GM12872 (cell line): ENCODE data around the gene PIGU.

Experiments used
- TF ChIP-seq, protein P1 (sequence below): IDR thresholded peaks from 3 replicates; pipeline ENCODE4 v1.5.1; 2011; ENCODE audit warnings: low read depth, mild to moderate bottlenecking, low read length, moderate library complexity; ENCODE audit not compliant: insufficient read depth

Gene PIGU

GRCh38 chr20:34680586-34681175 is 3.8 kb upstream of the PIGU start:
- TF ChIP-seq, protein P1, sequence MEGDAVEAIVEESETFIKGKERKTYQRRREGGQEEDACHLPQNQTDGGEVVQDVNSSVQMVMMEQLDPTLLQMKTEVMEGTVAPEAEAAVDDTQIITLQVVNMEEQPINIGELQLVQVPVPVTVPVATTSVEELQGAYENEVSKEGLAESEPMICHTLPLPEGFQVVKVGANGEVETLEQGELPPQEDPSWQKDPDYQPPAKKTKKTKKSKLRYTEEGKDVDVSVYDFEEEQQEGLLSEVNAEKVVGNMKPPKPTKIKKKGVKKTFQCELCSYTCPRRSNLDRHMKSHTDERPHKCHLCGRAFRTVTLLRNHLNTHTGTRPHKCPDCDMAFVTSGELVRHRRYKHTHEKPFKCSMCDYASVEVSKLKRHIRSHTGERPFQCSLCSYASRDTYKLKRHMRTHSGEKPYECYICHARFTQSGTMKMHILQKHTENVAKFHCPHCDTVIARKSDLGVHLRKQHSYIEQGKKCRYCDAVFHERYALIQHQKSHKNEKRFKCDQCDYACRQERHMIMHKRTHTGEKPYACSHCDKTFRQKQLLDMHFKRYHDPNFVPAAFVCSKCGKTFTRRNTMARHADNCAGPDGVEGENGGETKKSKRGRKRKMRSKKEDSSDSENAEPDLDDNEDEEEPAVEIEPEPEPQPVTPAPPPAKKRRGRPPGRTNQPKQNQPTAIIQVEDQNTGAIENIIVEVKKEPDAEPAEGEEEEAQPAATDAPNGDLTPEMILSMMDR, result no peak

- TF ChIP-seq, protein P1, result no peak
Observed at GRCh38 chr20:34675993-34676641, 775 bp downstream of the PIGU start.

DNA sequence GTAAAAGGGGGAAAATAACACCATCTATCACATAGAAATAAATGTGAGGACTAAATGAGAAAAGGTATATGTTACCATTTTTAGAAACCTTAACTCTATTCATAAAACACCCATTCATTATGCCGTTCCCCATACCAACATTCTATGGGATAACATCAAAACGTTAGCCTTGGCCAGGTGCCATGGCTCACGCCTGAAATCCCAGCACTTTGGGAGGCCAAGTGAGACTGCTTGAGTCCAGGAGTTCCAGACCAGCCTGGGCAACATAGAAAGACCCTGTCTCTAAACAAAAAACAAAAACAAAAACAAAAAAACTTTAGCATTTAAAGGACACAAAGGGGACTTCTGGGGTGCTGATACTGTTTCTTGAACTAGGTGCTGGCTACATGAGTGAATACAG is 1.3 kb downstream of the PIGU start:
- TF ChIP-seq, protein P1, result no peak

DNA sequence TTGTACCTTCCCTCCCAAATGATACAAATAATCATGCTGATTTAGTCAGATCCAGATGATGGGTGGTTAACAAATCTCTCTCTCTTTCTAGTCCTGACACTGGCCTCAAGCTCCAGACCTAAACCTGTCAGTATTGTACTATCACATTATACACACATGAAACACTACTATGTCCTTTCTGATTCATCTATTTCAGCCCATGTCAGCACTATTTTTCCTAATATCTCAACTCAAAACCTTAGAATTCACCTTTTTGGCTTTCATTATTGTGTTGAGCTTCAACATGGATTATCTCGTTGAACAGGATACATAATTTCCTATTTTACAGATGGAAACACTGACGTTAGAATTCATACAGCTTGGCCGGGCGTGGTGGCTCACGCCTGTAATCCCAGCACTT is 3.5 kb downstream of the PIGU start:
- TF ChIP-seq, protein P1, result no peak

DNA sequence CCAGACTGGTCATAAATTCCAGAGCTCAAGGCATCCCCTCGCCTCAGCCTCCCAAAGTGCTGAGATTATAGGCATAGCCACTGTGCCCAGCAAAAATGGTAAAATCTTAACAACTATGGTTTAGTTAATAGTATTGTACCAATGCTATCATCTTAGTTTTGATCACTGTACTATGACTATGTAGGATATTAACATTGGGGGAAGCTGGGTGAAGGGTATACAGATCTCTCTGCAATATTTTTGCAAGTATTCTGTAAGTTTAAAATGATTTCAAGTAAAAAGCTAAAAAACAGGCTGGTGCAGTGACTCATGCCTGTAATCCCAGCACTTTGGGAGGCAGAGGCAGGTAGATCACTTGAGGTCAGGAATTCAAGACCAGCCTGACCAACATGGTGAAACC is 7.8 kb downstream of the PIGU start:
- TF ChIP-seq, protein P1, result no peak

- TF ChIP-seq, protein P1, result no peak
Observed at GRCh38 chr20:34663213-34663943, 13.5 kb downstream of the PIGU start.

GRCh38 chr20:34654207-34654744 is 22.6 kb downstream of the PIGU start:
- TF ChIP-seq, protein P1, result no peak
